Suprapubic skin (tissue), 3 donors: ENCODE results near the gene ASNSD1.

ENCODE experiments used
- POLR2A ChIP-seq, 2 donors: fragments of 450-650 bp; IDR thresholded peaks; one replicate each; pipeline ENCODE4 v1.6.1; 2017; ENCODE audit warnings: antibody characterized with exemption in 2 of 2, mild to moderate bottlenecking in 2 of 2, moderate library complexity in 2 of 2
- TF ChIP-seq, protein P1 (sequence below), 2 donors: fragments of 200-600 bp in 1 of 2; fragments of 450-650 bp in 1 of 2; sonication (generic) in 1 of 2; IDR thresholded peaks; one replicate each; pipeline ENCODE4 v1.5.1; 2016 to 2019; ENCODE audit warnings: antibody characterized with exemption in 2 of 2, mild to moderate bottlenecking in 1 of 2, moderate library complexity in 1 of 2

DNA sequence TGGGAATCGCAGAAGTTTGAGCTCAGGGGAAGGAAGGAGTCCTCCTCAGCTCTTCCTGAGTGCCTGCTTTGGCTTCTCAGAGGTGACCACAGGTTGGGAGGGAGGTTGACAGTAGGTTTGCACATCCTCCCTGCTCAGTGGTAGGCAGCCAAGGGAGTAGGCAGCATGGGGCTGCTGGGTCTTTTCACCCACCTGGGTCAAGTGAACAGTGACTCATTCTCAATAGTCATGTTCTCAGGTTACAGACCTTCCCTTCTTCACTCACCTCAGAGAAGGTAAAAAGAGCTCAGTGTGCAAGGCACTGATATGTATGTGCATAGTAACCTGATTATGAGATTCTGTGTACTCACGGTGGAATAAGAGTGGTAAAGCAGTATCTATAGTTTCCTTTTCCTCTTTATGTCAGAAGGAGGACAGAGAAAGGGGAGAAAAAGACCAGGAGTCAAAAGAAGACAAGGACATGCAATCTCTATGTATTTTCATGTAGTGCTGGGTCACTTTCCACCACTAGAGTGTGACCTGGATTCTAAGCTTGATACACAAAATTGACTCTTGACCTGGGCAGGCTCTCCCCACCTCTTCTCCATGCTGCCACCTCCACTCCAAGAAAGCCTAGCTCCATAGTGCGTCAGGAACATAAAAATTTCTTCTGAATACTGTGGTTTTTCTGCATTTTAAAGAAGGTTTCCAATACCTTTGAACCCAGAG is 36.5 kb upstream of the ASNSD1 start:
- TF ChIP-seq, protein P1, sequence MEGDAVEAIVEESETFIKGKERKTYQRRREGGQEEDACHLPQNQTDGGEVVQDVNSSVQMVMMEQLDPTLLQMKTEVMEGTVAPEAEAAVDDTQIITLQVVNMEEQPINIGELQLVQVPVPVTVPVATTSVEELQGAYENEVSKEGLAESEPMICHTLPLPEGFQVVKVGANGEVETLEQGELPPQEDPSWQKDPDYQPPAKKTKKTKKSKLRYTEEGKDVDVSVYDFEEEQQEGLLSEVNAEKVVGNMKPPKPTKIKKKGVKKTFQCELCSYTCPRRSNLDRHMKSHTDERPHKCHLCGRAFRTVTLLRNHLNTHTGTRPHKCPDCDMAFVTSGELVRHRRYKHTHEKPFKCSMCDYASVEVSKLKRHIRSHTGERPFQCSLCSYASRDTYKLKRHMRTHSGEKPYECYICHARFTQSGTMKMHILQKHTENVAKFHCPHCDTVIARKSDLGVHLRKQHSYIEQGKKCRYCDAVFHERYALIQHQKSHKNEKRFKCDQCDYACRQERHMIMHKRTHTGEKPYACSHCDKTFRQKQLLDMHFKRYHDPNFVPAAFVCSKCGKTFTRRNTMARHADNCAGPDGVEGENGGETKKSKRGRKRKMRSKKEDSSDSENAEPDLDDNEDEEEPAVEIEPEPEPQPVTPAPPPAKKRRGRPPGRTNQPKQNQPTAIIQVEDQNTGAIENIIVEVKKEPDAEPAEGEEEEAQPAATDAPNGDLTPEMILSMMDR (IDR thresholded peaks at IDR 0.05) = no peak
- TF ChIP-seq POLR2A (IDR thresholded peaks at IDR 0.05) = no peak
